NCI-H510A (cell line): ENCODE data around the gene ZNF432.

Source experiments
- DNase-seq: peaks from one replicate; lab custom pipeline; 2025; lab: John Stamatoyannopoulos, UW

The ZNF432 gene

DNA sequence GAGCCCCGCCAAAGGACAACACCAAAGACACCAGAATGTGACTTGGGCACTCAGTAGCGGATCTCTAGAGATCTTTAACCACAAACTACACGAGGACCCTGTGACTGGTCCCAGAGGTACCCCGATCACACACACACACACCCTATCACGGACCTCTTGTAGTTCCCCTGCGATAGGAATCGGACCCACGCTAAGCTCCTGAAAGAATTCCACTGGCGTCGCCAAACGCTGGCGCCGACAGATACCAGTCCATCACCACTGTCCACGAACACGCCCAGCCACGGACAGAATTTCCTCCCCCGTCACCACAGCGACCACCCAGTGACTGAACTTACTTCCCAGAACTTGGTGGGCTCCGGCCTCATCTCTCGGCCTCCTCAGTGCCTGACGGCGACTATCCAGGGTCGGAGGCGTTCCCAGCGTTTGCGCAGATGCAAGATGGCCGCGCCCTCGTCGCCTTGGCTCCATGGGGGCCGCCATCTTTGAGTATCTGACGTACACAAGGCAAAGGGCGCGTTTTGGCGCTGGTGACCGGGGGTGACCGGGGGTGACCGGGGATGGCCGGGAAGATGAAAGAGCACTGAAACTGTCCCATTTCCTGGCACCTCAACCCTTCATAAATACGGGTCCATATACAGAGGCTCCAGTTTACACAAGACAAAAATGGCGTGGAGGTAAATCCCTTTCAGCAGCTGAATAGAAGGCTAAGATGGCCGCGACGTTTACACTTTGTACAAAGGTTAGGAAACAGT lies 40.7 kb downstream of the ZNF432 start, which contains the start of gene ZNF615:
Gene ZNF615 (minus strand): TSS at position 406 of the 752 bp plus-strand sequence. CDS start 4,500 bp downstream, outside the sequence.
- DNase-seq, result peak; percentile 81

DNA sequence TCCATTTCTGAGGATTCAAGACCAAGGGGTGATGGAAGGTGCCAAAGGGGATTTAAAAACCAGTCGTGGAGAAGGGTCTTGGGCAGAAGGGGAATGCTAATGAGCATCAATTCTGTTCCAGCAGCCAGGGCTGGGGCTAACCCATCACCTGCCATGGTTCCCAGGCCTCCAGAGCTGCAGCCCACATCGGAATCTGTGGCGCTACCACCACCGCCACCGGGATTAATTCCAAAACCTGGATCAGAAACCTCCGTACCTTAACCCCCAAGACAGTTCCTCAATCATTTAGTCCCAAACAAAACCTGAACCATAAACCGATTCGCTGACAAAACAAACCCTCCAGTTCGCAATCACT lies 41.2 kb downstream of the ZNF432 start:
- peak; percentile 14 for DNase-seq

DNA sequence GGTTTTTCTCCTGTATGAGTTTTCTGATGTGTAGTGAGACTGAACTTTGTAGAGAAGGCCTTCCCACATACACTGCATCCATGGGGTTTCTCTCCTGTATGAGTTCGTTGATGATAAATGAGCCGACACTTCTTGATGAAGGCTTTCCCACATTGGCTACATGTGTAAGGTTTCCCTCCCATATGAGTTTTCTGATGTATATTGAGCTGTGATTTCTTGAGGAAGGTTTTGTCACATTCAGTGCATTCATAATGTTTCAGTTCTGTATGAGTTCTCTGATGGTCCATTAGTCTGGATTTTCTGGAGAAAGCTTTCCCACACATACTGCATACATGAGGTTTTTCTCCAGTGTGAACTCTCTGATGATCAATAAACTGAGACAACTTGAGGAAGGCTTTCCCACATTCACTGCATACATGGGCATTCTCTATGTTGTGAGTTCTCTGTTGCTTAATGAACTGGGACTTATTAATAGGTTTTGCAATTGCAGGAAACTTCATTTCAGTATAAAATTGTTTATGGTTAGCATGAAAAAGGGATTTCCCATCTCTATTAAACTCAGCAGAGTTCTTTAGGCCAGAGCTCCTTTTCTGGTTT lies 54.5 kb downstream of the ZNF432 start:
- no peak for DNase-seq

DNA sequence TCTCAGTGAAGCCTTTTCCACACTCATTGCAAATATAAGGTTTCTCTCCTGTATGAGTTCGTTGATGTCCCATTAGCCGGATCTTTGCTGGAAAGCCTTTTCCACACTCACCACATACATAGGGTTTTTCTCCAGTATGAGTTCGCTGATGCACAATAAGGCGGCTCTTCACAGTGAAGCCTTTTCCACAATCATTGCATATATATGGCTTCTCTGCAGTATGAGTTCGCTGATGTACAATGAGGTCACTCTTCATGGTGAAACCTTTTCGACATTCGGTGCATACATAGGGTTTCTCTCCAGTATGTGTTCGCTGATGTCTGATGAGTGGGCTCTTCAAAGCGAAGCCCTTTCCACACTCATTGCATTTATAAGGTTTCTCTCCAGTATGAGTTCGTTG lies 55.2 kb downstream of the ZNF432 start:
- no peak for DNase-seq

DNA sequence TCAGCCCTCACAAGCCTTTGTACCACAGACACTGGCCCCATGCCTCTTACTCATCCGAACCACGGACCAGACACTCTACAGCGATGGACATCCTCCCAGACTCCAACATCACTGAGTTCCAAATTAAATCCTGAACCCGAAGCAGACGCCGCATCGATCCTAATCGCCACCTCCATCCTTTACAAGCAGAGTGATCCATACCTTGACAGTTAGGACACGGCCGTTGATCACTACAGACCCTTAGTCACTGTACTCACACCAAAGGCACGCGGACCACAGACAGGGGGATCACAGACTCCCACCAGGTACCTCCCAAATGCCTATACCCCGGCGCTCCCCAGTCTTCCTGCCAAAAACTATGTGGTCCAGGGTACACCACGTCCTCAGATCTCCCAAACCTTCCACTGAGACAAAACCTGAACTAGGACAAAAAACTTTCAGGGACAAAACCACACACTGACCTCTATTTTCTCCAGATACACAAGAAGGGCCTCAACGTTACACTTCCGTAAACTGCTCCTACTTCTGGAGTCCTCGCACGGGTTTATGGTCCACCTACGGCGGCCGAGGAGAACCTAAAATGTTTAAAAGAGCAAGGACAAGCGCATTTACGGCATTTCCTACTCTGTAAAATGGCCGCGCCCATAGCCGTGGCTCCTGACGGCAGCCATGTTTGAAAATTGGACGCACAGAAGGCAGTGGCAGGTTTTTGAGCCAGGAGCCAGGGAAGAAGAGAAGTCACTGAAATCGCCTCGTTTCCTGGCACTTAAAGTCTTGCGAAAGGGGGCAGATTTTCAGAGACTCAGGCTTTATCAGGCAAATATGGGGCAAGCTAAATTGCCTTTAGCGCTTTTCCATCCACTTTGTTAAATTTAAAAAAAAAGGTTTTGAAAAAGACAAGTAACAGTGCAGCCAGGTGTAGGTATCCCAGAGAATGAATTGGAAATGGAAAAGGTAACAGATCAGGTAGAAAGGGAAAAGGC lies 62.0 kb downstream of the ZNF432 start, which contains the start of gene ZNF350:
Gene ZNF350 (minus strand): TSS at position 532 of the 983 bp plus-strand sequence. CDS start 12,480 bp downstream, outside the sequence.
- DNase-seq, result peak; percentile 92

DNA sequence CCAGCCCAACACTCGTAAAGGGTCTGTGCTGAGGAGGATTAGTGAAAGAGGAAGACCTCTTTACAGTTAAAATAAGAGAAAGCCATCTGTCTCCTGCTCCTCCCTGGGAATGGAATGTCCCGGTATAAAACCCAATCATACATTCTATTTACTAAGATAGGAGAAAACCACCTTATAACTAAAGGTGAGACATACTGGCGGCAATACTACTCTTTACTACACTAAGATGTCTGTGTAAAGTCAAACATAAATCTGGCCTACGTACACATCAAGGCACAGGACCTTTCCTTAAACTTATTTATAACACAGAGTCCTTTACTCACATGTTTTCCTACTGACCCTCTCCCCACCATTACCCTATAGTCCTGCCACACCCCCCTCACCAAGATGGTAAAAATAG lies 65.3 kb downstream of the ZNF432 start:
- no peak for DNase-seq
